Measurements from ENCODE around the gene ABCB8. TPM values are rescaled to one million over a fixed set of nuclear protein-coding genes. Genes with fewer than 3 reads are reported as not detected.

ABCB8 gene
- total and polyA plus RNA-seq, 9 of the 15 experiments (the other 6 are each of a cell fraction or from before 2014, with no cell fraction given) = 7.6 to 106 (median 36.3) TPM

DNA sequence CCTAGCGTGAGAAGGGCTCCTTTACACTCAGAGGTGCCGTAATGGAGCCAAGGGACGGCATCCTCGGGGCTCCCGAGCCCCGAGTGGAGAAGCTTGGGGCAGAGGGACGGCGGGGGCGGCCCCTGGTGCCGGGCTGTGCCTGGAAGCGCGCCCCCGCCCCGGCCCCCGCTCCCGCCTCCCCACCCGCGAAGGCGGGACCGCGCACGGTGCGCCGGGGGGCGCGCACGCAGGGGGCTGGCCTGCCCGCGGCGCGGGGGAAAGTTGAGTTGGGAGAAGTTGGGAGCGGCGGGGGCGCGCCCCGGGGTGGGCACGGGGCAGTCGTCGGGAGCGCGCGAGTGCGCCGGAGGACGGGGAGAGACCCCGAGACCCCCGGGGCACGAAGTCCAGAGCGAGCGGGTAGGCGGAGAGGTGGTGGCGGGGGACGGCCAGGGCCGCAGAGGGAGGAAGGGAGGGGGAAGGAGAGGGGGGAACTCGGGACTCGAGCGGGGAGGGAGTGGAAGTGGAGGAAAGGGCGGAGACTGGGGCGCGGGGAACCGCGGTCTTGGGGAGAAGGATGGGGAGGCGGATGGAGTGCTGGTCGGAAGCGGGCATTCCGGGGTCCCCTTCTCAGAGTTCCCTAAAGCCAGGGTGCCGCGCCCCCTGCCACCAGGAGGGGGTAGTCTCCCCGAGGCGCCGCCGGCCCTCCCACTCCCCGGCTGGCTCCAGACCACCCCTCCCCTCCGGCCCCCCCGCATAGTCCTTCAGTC, 31.3 kb downstream of the ABCB8 start, which contains the start of gene SLC4A2 (continued):
- TF ChIP-seq, protein P1, sequence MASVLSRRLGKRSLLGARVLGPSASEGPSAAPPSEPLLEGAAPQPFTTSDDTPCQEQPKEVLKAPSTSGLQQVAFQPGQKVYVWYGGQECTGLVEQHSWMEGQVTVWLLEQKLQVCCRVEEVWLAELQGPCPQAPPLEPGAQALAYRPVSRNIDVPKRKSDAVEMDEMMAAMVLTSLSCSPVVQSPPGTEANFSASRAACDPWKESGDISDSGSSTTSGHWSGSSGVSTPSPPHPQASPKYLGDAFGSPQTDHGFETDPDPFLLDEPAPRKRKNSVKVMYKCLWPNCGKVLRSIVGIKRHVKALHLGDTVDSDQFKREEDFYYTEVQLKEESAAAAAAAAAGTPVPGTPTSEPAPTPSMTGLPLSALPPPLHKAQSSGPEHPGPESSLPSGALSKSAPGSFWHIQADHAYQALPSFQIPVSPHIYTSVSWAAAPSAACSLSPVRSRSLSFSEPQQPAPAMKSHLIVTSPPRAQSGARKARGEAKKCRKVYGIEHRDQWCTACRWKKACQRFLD (CRISPR knock-in tag; IDR thresholded peaks at IDR 0.05) = peak; percentile 99
- TF ChIP-seq ELF1 (tag; IDR thresholded peaks at IDR 0.05) (peak; percentile 30; the same call in 1 of the 2 replicates), RAD21 (CRISPR knock-in tag; conservative IDR thresholded peaks at IDR 0.05 in 1 of 2, IDR thresholded peaks at IDR 0.05 in 1 of 2) (peak; percentile 26 to 35; a peak in 3 of 4 replicates), PHB (CRISPR knock-in tag; IDR thresholded peaks at IDR 0.05) (peak; percentile 61; the same call in 1 of the 2 replicates), POLR2H (tag; IDR thresholded peaks at IDR 0.05; ENCODE audit: low read depth) (no peak), GTF2E2 (tag; IDR thresholded peaks at IDR 0.05) (peak; percentile 52; the same call in 1 of the 2 replicates), TAF1 (IDR thresholded peaks at IDR 0.05; ENCODE audit: control insufficient read depth, extremely low read depth, insufficient read depth, low read length, severe bottlenecking) (peak; percentile 12), ZBTB17 (CRISPR knock-in tag; IDR thresholded peaks at IDR 0.05) (0 out of 2 replicates have a peak, but pooled peaks have one; percentile 20), CC2D1A (IDR thresholded peaks at IDR 0.05) (peak; percentile 49), MYC (IDR thresholded peaks at IDR 0.05; ENCODE audit: low read depth, low read length) (0 out of 2 replicates have a peak, but pooled peaks have one; percentile 8), MYC (CRISPR knock-in tag; IDR thresholded peaks at IDR 0.05; ENCODE audit: borderline replicate concordance, low read depth) (no peak), TBL1XR1 (IDR thresholded peaks at IDR 0.05; ENCODE audit: low read length in 2 of 2) (0 out of 4 replicates have a peak, but pooled peaks of 1 of the 2 experiments have one; percentile 9), ZFX (CRISPR knock-in tag; IDR thresholded peaks at IDR 0.05) (peak; percentile 79), GATAD2B (IDR thresholded peaks at IDR 0.05; ENCODE audit: borderline replicate concordance) (no peak)
- TF ChIP-seq, protein P2, sequence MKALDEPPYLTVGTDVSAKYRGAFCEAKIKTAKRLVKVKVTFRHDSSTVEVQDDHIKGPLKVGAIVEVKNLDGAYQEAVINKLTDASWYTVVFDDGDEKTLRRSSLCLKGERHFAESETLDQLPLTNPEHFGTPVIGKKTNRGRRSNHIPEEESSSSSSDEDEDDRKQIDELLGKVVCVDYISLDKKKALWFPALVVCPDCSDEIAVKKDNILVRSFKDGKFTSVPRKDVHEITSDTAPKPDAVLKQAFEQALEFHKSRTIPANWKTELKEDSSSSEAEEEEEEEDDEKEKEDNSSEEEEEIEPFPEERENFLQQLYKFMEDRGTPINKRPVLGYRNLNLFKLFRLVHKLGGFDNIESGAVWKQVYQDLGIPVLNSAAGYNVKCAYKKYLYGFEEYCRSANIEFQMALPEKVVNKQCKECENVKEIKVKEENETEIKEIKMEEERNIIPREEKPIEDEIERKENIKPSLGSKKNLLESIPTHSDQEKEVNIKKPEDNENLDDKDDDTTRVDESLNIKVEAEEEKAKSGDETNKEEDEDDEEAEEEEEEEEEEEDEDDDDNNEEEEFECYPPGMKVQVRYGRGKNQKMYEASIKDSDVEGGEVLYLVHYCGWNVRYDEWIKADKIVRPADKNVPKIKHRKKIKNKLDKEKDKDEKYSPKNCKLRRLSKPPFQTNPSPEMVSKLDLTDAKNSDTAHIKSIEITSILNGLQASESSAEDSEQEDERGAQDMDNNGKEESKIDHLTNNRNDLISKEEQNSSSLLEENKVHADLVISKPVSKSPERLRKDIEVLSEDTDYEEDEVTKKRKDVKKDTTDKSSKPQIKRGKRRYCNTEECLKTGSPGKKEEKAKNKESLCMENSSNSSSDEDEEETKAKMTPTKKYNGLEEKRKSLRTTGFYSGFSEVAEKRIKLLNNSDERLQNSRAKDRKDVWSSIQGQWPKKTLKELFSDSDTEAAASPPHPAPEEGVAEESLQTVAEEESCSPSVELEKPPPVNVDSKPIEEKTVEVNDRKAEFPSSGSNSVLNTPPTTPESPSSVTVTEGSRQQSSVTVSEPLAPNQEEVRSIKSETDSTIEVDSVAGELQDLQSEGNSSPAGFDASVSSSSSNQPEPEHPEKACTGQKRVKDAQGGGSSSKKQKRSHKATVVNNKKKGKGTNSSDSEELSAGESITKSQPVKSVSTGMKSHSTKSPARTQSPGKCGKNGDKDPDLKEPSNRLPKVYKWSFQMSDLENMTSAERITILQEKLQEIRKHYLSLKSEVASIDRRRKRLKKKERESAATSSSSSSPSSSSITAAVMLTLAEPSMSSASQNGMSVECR (CRISPR knock-in tag; IDR thresholded peaks at IDR 0.05) = peak; percentile 60; the same call in 1 of the 2 replicates
- TF ChIP-seq, protein P3, sequence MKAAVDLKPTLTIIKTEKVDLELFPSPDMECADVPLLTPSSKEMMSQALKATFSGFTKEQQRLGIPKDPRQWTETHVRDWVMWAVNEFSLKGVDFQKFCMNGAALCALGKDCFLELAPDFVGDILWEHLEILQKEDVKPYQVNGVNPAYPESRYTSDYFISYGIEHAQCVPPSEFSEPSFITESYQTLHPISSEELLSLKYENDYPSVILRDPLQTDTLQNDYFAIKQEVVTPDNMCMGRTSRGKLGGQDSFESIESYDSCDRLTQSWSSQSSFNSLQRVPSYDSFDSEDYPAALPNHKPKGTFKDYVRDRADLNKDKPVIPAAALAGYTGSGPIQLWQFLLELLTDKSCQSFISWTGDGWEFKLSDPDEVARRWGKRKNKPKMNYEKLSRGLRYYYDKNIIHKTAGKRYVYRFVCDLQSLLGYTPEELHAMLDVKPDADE (conservative IDR thresholded peaks at IDR 0.05; ENCODE audit: control insufficient read depth, low read depth, low read length) = 0 out of 2 replicates have a peak, but pooled peaks have one; percentile 30
- TF ChIP-seq, protein P4, sequence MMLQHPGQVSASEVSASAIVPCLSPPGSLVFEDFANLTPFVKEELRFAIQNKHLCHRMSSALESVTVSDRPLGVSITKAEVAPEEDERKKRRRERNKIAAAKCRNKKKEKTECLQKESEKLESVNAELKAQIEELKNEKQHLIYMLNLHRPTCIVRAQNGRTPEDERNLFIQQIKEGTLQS (IDR thresholded peaks at IDR 0.05) = no peak
- TF ChIP-seq, protein P4 (CRISPR knock-in tag; conservative IDR thresholded peaks at IDR 0.05) = no peak; the same call in 1 of the 2 replicates

Measured in K562 (cell line).